ENCODE measurements around the gene UNC5C.
"Not testable (repeated sequence)": the region's sequence is repeated elsewhere in the genome, so short reads cannot be mapped to it uniquely, and the experiment has no call there.

The UNC5C gene

DNA sequence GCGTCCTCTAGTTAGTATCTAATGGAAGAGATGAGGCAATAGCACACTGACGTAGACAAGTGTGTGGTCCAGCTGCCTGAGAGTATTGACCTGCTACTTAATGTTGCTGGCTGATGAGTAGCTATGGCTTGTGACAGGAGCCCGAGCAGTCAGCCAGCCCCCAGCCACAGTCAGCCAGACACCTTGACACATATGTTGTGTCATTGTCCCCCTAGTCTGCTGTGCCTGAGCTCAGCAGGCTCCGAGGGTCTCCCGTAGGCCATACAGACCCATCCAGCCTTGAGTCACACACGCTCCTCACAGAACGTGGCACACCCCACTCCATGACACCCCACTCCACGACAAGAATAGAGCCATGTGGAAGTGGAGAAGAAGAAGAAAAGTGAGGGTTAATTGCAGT is 362.1 kb downstream of the UNC5C start:
- in situ Hi-C loops (cut with MboI; ENCODE audit: low sequenced_read_pairs): no loop called here

DNA sequence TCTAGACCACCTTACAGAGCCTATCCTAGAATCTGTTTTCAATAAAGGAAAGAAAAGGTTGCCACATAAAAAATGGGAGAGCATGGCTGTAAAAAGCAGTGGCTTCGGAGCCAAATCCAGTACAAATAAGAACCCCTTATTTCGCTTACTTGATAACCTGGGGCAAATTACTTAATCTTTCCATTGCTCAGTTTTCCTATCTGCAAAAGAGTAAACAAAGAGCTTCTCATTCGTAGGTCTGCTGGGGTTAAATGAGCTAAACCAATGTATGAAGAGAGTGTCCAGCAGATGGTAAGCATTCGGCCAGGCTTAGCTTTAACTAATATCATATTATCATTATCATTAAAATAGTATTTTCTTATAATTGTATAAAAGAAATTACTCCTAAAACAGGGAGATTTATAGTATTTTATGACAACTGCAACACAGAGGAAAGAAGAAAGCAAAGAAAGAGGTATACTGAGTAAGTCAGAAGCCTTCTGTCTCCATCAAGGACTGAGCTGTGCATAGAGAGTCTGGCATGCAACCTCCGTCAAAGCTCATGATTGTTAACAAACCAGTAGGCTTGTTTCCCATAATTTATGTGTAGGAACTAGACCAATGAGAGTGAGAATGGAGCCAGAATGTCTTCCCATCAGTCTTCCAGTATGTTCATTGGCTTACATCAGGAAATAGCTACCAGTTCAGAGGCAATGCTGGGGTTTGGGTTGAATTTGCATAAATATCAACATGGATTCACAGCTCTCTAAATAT is 364.9 kb downstream of the UNC5C start:
- in situ Hi-C loops (cut with MboI; ENCODE audit: low sequenced_read_pairs): no loop called here

GRCh38 chr4:95181996-95182306 is 366.8 kb downstream of the UNC5C start:
- in situ Hi-C loops (cut with MboI; ENCODE audit: low sequenced_read_pairs): no loop called here

DNA sequence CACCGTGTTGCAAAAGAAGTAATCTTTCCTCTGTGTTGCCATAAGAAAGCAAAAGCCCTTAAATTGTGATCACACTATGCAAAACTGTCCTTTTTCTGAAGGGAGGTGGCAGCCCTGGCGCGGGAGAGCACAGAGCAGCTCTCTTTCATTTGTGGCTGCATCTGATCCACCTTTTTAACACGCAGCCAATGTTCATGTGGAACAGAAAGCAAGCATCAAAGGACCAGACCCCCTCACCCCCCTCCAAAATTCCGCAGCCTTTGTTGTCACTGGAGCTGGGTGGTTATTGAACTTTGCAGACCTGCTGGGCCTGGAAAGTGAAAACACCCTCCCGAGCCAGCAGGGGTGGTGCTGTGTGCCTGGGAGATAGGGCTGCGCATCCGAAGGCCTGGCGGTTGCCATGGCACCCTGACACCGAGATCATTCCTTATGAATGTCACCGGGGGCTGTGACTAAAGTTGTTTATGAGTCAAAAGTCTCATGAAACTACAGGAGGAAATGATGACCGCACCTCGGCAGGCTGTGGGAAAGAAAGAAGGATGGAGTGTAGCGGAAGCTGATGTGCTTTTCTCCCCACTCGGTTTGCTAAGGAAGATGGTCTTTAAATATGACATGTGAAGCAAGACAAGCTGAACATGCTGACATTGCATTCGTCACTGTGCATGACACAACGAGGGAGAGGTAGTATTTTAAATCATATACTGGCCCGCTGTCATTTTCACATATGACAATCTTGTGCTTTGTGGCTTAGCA is 367.4 kb downstream of the UNC5C start:
- in situ Hi-C loops (cut with MboI; ENCODE audit: low sequenced_read_pairs): no loop called here

DNA sequence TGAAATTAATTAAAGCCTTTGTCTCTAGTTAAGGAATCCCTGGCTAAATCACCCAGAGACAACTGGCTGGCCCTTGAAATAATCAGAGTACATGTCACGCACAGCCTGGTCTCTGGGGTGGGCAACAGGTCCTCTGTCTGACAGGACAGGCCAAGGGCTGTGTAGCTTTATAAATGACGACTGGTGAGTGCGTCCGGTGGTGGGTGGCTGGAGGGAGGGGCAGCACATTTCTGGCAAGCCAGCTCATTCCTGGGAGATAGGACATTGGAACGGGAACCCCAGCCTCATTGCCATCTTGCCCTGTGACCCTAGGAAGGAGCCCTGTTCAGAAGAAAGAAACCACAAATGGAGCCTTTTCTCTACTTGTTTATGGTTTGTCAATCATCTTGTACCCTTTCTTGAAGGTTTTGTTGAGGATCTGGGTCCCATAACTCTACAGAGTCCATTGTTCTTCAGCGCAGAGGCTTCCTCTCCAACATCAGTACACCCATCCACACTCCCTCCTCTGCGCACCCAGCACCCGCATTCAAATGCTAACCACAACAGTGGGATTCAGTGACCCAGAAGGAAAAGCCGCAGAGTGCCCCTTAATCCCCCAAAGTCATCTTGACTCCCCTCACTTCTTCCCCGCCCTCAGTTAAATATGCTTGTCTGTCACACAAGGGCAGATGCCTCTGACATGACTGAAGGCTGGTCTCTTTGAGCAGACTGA is 368.1 kb downstream of the UNC5C start:
- in situ Hi-C loops (cut with MboI; ENCODE audit: low sequenced_read_pairs): no loop called here

DNA sequence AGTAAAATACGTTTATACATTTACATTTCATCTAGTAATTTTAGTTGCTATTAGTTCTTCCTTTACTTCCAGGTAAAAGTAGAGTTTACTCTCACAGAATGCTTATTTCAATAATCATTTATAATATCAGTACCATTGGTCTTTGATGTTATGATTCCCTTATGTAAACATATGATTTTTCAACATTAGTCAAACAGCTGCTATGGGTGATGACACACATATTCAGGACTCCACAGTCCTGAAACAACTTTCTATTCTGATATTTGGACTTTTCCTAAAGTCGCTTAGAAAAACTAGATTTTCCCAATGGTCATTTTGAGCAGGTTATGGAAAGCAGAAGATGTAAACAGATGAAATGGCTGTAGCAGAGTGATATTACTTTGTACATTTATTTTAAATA is 369.8 kb downstream of the UNC5C start:
- in situ Hi-C loops (cut with MboI; ENCODE audit: low sequenced_read_pairs): no loop called here

GRCh38 chr4:95171377-95171776 is 377.4 kb downstream of the UNC5C start:
- in situ Hi-C loops (cut with MboI; ENCODE audit: low sequenced_read_pairs): not testable (repeated sequence)

- in situ Hi-C loops (cut with MboI; ENCODE audit: low sequenced_read_pairs): no loop called here
These were observed 378.6 kb downstream of the UNC5C start for GRCh38 chr4:95170176-95170575.

GRCh38 chr4:95167805-95168204 is 381.0 kb downstream of the UNC5C start:
- in situ Hi-C loops (cut with MboI; ENCODE audit: low sequenced_read_pairs): no loop called here

GRCh38 chr4:95165926-95166524 is 382.7 kb downstream of the UNC5C start:
- in situ Hi-C loops (cut with MboI; ENCODE audit: low sequenced_read_pairs): no loop called here

- in situ Hi-C loops (cut with MboI; ENCODE audit: low sequenced_read_pairs): no loop called here
These were observed 385.9 kb downstream of the UNC5C start for GRCh38 chr4:95162867-95163266.

- in situ Hi-C loops (cut with MboI; ENCODE audit: low sequenced_read_pairs): no loop called here
These were observed 386.8 kb downstream of the UNC5C start for GRCh38 chr4:95161781-95162469.

GRCh38 chr4:95159384-95159783 is 389.4 kb downstream of the UNC5C start:
- in situ Hi-C loops (cut with MboI; ENCODE audit: low sequenced_read_pairs): no loop called here

- in situ Hi-C loops (cut with MboI; ENCODE audit: low sequenced_read_pairs): no loop called here
These were observed 390.1 kb downstream of the UNC5C start for GRCh38 chr4:95158626-95159025.

DNA sequence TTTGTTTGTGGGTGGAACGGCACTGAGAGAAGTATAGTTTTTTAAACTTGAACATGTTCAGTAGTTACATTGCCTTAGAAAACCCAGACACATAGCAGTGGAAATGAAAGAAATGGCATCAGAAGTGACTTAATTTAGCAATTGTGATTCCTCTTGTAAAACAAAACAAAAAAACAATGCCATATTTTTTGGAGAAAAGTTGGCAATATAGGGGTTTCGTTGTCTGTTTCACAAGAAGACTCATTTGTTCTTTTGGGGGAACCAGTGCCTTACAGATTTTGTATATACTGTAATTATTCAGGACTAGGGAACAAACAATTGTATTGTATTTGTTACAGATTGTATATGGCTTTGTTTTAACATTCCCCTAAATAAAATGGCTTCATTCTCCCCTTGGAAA is 390.7 kb downstream of the UNC5C start:
- in situ Hi-C loops (cut with MboI; ENCODE audit: low sequenced_read_pairs): no loop called here

DNA sequence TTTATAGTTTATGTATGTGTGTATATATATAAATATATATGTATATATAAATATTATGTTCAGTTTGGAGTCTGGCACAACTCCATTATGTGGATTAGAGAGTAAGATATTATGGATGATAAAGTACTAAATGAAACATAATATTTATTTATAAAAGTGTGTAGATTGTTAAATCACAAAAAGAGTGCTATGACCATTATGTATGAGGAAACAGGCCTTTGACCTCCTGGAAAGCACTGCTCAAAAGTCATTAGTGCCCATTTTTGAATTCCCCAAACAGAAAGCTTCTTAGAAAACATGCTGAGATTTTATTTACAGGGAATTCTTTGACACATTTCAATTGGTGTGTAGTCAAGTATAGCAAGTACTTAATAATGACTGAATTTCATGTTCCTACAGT is 391.2 kb downstream of the UNC5C start:
- in situ Hi-C loops (cut with MboI; ENCODE audit: low sequenced_read_pairs): no loop called here

DNA sequence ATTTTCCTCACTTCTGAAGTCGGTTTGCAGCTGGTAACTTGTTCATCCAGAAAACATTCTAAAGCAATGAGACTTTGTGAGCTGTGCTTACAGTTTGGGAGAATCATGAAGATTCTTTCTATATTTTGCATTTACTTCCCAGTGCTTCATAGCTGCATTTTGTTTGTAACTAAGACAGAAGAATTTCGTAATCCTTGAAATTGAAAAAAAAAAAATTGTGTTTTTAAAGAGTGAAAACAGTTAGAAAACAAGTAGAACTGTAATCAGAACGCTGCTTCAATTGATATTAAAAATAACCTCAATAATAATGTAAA is 392.4 kb downstream of the UNC5C start:
- in situ Hi-C loops (cut with MboI; ENCODE audit: low sequenced_read_pairs): no loop called here

DNA sequence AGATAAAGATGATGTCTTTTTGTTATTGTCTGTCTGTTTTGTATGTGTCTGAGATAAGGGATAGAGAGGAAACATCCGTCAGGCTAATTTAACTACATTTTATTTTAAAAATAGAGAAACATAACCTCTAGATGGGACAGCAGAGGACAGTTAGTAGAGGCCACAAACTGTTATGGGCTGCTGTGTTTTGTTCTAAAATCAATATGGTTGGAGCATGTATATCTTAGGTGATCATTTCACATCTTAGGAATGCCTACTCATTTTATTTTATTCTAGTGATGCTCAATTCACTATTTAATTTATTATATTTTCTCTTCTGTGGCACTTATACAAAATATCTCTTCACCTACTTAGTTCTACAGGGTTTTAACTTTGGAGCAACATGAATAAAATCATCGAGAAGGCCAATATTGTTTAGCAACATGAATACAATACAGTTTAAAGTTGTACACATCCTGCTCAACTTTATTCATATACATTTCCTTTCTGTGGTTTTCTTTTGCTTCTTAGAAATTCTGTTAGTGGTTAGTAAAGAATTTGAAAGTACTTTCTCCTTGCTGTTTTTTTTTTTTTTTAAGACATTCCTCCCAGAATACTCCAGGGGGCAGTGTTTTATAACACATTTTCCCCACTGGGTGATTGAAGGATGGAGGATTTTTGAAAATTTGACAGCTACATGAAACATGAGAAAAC is 392.9 kb downstream of the UNC5C start:
- in situ Hi-C loops (cut with MboI; ENCODE audit: low sequenced_read_pairs): no loop called here

DNA sequence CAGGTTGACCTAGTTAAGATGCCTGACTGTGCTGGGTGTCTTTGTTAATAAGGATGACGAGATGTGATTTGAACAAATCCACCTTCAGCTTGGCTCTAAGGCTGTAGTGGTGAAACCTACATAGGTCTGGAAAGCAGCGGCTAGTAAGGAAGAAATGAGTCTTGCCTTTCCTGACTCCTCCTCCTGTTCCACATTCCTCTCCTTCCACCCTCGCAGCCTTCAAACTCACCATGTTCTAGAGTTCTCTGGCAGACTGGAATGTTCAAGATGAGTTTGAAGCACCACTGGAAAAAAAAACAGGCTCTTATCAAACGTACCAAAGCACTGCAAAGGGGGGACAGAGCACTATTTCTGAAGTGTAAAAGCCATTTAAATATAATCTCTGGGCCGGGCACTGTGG is 395.6 kb downstream of the UNC5C start:
- in situ Hi-C loops (cut with MboI; ENCODE audit: low sequenced_read_pairs): no loop called here

- in situ Hi-C loops (cut with MboI; ENCODE audit: low sequenced_read_pairs): no loop called here
These were observed 397.5 kb downstream of the UNC5C start for GRCh38 chr4:95151255-95151654.

DNA sequence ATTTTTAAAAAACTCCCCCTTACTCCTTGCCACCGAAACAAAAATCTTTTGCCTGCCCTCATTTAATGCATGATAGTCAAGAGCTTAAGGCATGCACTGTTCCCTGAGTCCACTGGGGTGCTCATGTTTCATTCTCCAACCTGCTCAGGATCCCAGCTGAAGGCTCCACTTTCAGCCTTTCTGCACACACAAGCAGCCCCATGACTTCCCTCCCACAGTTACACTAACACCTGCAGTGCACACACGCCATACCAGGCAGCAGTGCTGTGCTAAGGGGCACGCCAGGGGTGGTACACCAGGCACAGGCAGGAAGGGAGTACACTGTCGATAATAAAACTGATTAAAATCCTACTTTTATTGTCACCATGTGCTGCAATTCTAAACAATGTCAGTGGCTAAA is 405.8 kb downstream of the UNC5C start:
- in situ Hi-C loops (cut with MboI; ENCODE audit: low sequenced_read_pairs): no loop called here
